BLaER1 treated with 17β-estradiol and CSF1 and Interleukin-3, amounts not matched to agents 10 nM and 100 nM (cell line): ENCODE results near the gene TNFSF12.

ENCODE experiments used
- H3K27ac ChIP-seq, 11 experiments: shearing (Covaris generic); formaldehyde crosslinking; 2 replicates each; pipeline ENCODE4 v1.8.1; 2022
- H3K27me3 ChIP-seq, 11 experiments: shearing (Covaris generic); formaldehyde crosslinking; 2 replicates each; pipeline ENCODE4 v1.8.1; 2022
- H3K36me3 ChIP-seq, 11 experiments: shearing (Covaris generic); formaldehyde crosslinking; 2 replicates each; pipeline ENCODE4 v1.8.1; 2022
- H3K4me1 ChIP-seq, 10 experiments: shearing (Covaris generic); formaldehyde crosslinking; 2 replicates each; pipeline ENCODE4 v1.8.1; 2022
- H3K4me2 ChIP-seq, 11 experiments: shearing (Covaris generic); formaldehyde crosslinking; 2 replicates each; pipeline ENCODE4 v1.8.1; 2022
- H3K4me3 ChIP-seq, 10 experiments: shearing (Covaris generic); formaldehyde crosslinking; 2 replicates each; pipeline ENCODE4 v1.8.1; 2022
- H3K9ac ChIP-seq, 11 experiments: shearing (Covaris generic); formaldehyde crosslinking; 2 replicates each; pipeline ENCODE4 v1.8.1; 2022
- H3K9me3 ChIP-seq, 11 experiments: shearing (Covaris generic); formaldehyde crosslinking; replicated peaks in 1 of 11; 2 replicates each; pipeline ENCODE4 v1.8.1; 2022
- H4K20me1 ChIP-seq, 11 experiments: shearing (Covaris generic); formaldehyde crosslinking; 2 replicates each; pipeline ENCODE4 v1.8.1; 2022
- Cebpa-rat ChIP-seq, 11 experiments: shearing (Covaris generic); IDR thresholded peaks; 2 replicates each; pipeline ENCODE4 v1.8.1; 2022

TNFSF12 gene

DNA sequence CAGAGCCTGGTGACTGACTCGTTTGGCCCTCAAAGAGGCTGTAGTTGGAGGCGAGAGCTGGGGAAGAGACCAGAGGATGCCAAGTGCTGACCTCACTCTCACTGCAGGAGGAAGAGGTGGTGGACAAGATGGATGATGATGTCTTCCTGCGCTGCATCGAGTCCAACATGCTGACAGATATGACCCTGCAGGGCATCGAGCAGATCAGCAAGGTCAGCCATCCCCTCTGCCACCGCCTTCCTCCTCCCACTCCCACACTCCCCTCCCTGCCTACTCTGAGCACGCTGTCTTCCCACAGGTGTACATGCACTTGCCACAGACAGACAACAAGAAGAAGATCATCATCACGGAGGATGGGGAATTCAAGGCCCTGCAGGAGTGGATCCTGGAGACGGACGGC, 37.8 kb upstream of the TNFSF12 start:
- TF ChIP-seq Cebpa-rat (IDR thresholded peaks at IDR 0.05), result no peak
- no peak overlapping the region for H3K4me2 ChIP-seq

GRCh38 chr17:7512105-7512504, 36.8 kb upstream of the TNFSF12 start:
- no peak for TF ChIP-seq Cebpa-rat (IDR thresholded peaks at IDR 0.05)
- Histone ChIP-seq H3K4me2 (no peak overlapping the region), H3K27me3 (no peaks in the 10 kb centered on the region), H3K36me3 (peaks cover 71 to 98% (median 85%) of the 10 kb centered on the region in 11 experiments), H3K9ac (no peak overlapping the region), H3K4me1 (peaks cover 0 to 33% (median 21%) of the 10 kb centered on the region in 10 experiments; a peak in 17 of 20 replicates), H4K20me1 (peaks cover 0 to 61% (median 44%) of the 10 kb centered on the region in 11 experiments; a peak in 18 of 22 replicates), H3K4me3 (no peak overlapping the region), H3K9me3 (no peaks in the 10 kb centered on the region), H3K27ac (no peak overlapping the region)

More for the DNA sequence above, 37.8 kb upstream of the TNFSF12 start:
- no peak overlapping the region for H3K4me3 ChIP-seq
- H3K9me3 ChIP-seq, result no peaks in the 10 kb centered on the region
- H3K27me3 ChIP-seq, result no peaks in the 10 kb centered on the region
- H3K36me3 ChIP-seq, result peaks cover 81 to 99% (median 93%) of the 10 kb centered on the region in 11 experiments
- no peak overlapping the region for H3K27ac ChIP-seq
- H4K20me1 ChIP-seq, result peaks cover 0 to 69% (median 51%) of the 10 kb centered on the region in 11 experiments; a peak in 18 of 22 replicates
- peaks cover 0 to 27% (median 15%) of the 10 kb centered on the region in 10 experiments; a peak in 17 of 20 replicates for H3K4me1 ChIP-seq
- no peak overlapping the region for H3K9ac ChIP-seq

GRCh38 chr17:7512824-7513540, 35.9 kb upstream of the TNFSF12 start:
- peaks cover 0 to 33% (median 21%) of the 10 kb centered on the region in 10 experiments; a peak in 17 of 20 replicates for H3K4me1 ChIP-seq
- no peaks in the 10 kb centered on the region for H3K27me3 ChIP-seq
- no peak overlapping the region for H3K4me3 ChIP-seq
- TF ChIP-seq Cebpa-rat (IDR thresholded peaks at IDR 0.05), result no peak
- H3K27ac ChIP-seq, result no peak overlapping the region
- no peak overlapping the region; a peak in 1 of 22 replicates for H3K9ac ChIP-seq
- H3K4me2 ChIP-seq, result no peak overlapping the region
- H3K36me3 ChIP-seq, result peaks cover 62 to 91% (median 79%) of the 10 kb centered on the region in 11 experiments
- H3K9me3 ChIP-seq, result no peaks in the 10 kb centered on the region
- H4K20me1 ChIP-seq, result peaks cover 0 to 54% (median 43%) of the 10 kb centered on the region in 11 experiments; a peak in 18 of 22 replicates

DNA sequence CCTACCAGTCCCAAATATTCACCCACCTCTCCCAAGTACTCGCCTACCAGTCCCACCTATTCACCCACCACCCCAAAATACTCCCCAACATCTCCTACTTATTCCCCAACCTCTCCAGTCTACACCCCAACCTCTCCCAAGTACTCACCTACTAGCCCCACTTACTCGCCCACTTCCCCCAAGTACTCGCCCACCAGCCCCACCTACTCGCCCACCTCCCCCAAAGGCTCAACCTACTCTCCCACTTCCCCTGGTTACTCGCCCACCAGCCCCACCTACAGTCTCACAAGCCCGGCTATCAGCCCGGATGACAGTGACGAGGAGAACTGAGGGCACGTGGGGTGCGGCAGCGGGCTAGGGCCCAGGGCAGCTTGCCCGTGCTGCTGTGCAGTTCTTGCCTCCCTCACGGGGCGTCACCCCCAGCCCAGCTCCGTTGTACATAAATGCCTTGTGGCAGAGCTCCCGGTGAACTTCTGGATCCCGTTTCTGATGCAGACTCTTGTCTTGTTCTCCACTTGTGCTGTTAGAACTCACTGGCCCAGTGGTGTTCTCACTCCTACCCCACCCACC, 34.9 kb upstream of the TNFSF12 start:
- Histone ChIP-seq H3K9me3 (no peaks in the 10 kb centered on the region), H3K4me1 (peaks cover 0 to 33% (median 21%) of the 10 kb centered on the region in 10 experiments; a peak in 17 of 20 replicates), H3K27me3 (no peaks in the 10 kb centered on the region), H4K20me1 (peaks cover 0 to 50% (median 42%) of the 10 kb centered on the region in 11 experiments; a peak in 18 of 22 replicates), H3K4me3 (no peak overlapping the region), H3K4me2 (no peak overlapping the region), H3K9ac (no peak overlapping the region), H3K36me3 (peaks cover 52 to 89% (median 70%) of the 10 kb centered on the region in 11 experiments), H3K27ac (peak overlapping the region in 1 of 11 experiments; percentile 6; a peak in 2 of 22 replicates)
- no peak for TF ChIP-seq Cebpa-rat (IDR thresholded peaks at IDR 0.05)

DNA sequence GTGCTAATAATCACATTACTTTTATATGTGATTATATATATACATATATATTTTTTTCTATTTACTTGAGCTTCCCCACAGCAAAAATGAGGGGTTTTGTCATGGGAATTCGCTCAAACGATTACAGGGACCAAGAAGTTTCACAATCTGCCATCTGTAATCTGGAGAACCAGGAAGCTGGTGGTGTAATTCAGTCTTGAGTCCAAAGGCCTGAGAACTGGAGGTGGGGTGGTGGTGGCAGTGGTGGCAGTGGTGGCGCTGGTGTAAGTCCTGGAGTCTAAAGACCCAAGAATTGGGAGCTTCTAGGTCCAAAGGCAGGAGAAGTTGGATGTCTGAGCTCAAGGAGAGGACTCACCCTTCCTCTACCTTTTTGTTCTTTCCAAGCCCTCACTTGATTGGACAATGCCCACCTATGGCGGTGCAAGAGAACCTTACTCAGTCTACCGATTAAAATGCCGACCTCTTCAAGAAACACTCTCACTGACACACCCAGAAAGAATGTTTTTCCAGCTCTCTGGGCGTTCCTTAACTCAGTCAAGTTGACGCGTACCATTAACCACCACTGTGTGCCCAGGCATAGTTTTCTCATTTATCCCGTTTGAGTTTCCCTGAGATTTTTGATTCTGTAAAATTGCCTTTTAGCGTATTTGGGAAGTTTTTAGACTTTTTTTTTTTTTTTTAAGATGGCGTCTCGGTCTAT, 32.8 kb upstream of the TNFSF12 start:
- Histone ChIP-seq H3K4me2 (peak overlapping the region in 9 of 11 experiments; percentile 31 to 72 (median 57); a peak in 17 of 22 replicates), H4K20me1 (peaks cover 0 to 35% (median 29%) of the 10 kb centered on the region in 11 experiments; a peak in 17 of 22 replicates), H3K27ac (peak overlapping the region; percentile 13 to 66 (median 50); a peak in 18 of 22 replicates), H3K4me1 (peaks cover 0 to 33% (median 21%) of the 10 kb centered on the region in 10 experiments; a peak in 17 of 20 replicates), H3K9me3 (no peaks in the 10 kb centered on the region), H3K9ac (peak overlapping the region in 7 of 11 experiments; percentile 2 to 47 (median 21); a peak in 10 of 22 replicates), H3K36me3 (peaks cover 31 to 68% (median 49%) of the 10 kb centered on the region in 11 experiments), H3K4me3 (no peak overlapping the region; a peak in 1 of 20 replicates), H3K27me3 (no peaks in the 10 kb centered on the region)
- peak in 2 of 11 experiments; percentile 21 to 25; a peak in 2 of 22 replicates for TF ChIP-seq Cebpa-rat (IDR thresholded peaks at IDR 0.05)

GRCh38 chr17:7523033-7523432, 25.8 kb upstream of the TNFSF12 start:
- no peak overlapping the region for H3K4me2 ChIP-seq
- H3K27ac ChIP-seq, result no peak overlapping the region
- H3K36me3 ChIP-seq, result peaks cover 0 to 9% (median 4%) of the 10 kb centered on the region in 11 experiments; a peak in 3 of 22 replicates
- peaks cover 0 to 4% (median 0%) of the 10 kb centered on the region in 10 experiments; a peak in 1 of 20 replicates for H3K4me1 ChIP-seq
- no peaks in the 10 kb centered on the region for H4K20me1 ChIP-seq
- TF ChIP-seq Cebpa-rat (IDR thresholded peaks at IDR 0.05), result no peak
- H3K9me3 ChIP-seq, result peaks cover 17 to 33% (median 21%) of the 10 kb centered on the region in 11 experiments
- H3K27me3 ChIP-seq, result no peaks in the 10 kb centered on the region
- H3K4me3 ChIP-seq, result no peak overlapping the region
- no peak overlapping the region for H3K9ac ChIP-seq

GRCh38 chr17:7528842-7529241, 20.0 kb upstream of the TNFSF12 start:
- no peak overlapping the region for H3K9ac ChIP-seq

GRCh38 chr17:7530023-7530900, 18.6 kb upstream of the TNFSF12 start:
- H3K4me3 ChIP-seq, result no peak overlapping the region
- H3K9me3 ChIP-seq, result peaks cover 17 to 34% (median 27%) of the 10 kb centered on the region in 11 experiments
- peaks cover 0 to 13% (median 8%) of the 10 kb centered on the region in 10 experiments; a peak in 15 of 20 replicates for H3K4me1 ChIP-seq
- no peaks in the 10 kb centered on the region for H3K27me3 ChIP-seq
- H3K4me2 ChIP-seq, result peak overlapping the region in 6 of 11 experiments; percentile 15 to 46 (median 36); a peak in 8 of 22 replicates
- no peaks in the 10 kb centered on the region for H4K20me1 ChIP-seq
- peaks cover 0 to 8% (median 0%) of the 10 kb centered on the region in 11 experiments; a peak in 2 of 22 replicates for H3K36me3 ChIP-seq
- no peak overlapping the region for H3K9ac ChIP-seq
- peak in 2 of 11 experiments; percentile 10 to 18; a peak in 3 of 22 replicates for TF ChIP-seq Cebpa-rat (IDR thresholded peaks at IDR 0.05)
- H3K27ac ChIP-seq, result peak overlapping the region in 1 of 11 experiments; percentile 28; a peak in 2 of 22 replicates

More at GRCh38 chr17:7528842-7529241, 20.0 kb upstream of the TNFSF12 start:
- peaks cover 17 to 39% (median 27%) of the 10 kb centered on the region in 11 experiments for H3K9me3 ChIP-seq
- H3K36me3 ChIP-seq, result peaks cover 0 to 8% (median 0%) of the 10 kb centered on the region in 11 experiments; a peak in 2 of 22 replicates
- no peak overlapping the region for H3K4me3 ChIP-seq
- no peaks in the 10 kb centered on the region for H3K27me3 ChIP-seq
- H4K20me1 ChIP-seq, result no peaks in the 10 kb centered on the region
- no peak overlapping the region for H3K4me2 ChIP-seq
- no peak overlapping the region for H3K27ac ChIP-seq
- no peak for TF ChIP-seq Cebpa-rat (IDR thresholded peaks at IDR 0.05)
- peaks cover 0 to 13% (median 8%) of the 10 kb centered on the region in 10 experiments; a peak in 15 of 20 replicates for H3K4me1 ChIP-seq
